Activated naive CD4-positive, alpha-beta T cell treated with anti-CD3 and anti-CD28 coated beads for 36 hours (primary cell): Measurements from ENCODE around the gene ULK4. TPM values are rescaled to one million over a fixed set of nuclear protein-coding genes. Genes with fewer than 3 reads are reported as not detected.

Experiments used
- CTCF ChIA-PET: fragments of 350-600 bp; sonication (Branson Sonifier 250); formaldehyde crosslinking; loops from one replicate; lab custom pipeline; 2021; ENCODE audit warnings: antibody characterized with exemption; lab: Charles Lee
- DNase-seq: peaks from one replicate; pipeline ENCODE4 v3.0.0-alpha.2; 2020
- H3K27ac Mint-ChIP-seq: one replicate; pipeline ENCODE4 v1.8.0; 2021; ENCODE audit warnings: mild to moderate bottlenecking, mixed read lengths
- H3K27me3 Mint-ChIP-seq: one replicate; pipeline ENCODE4 v1.8.0; 2021; ENCODE audit warnings: low read depth, mixed read lengths
- H3K36me3 Mint-ChIP-seq: one replicate; pipeline ENCODE4 v1.8.0; 2021; ENCODE audit warnings: low read depth, mixed read lengths
- H3K4me1 Mint-ChIP-seq: one replicate; pipeline ENCODE4 v1.8.0; 2021; ENCODE audit warnings: low read depth, mixed read lengths
- H3K4me3 Mint-ChIP-seq: one replicate; pipeline ENCODE4 v1.8.0; 2021; ENCODE audit warnings: mild to moderate bottlenecking, moderate library complexity, mixed read lengths
- H3K9me3 Mint-ChIP-seq: one replicate; pipeline ENCODE4 v1.8.0; 2021; ENCODE audit warnings: mixed read lengths
- intact Hi-C: fragments of 100-400 bp; cut with micrococcal nuclease; formaldehyde crosslinking; loops from one replicate; pipeline ENCODE4 v1.15.1; 2023
- total RNA-seq, 2 experiments: library from RNA; stranded (reverse); gene quantifications; one replicate each; pipeline ENCODE4 v1.2.3, GENCODE V29; 2021

The ULK4 gene
- total RNA-seq, 2 experiments from 2014 or later: 8.5 to 9.1 TPM

DNA sequence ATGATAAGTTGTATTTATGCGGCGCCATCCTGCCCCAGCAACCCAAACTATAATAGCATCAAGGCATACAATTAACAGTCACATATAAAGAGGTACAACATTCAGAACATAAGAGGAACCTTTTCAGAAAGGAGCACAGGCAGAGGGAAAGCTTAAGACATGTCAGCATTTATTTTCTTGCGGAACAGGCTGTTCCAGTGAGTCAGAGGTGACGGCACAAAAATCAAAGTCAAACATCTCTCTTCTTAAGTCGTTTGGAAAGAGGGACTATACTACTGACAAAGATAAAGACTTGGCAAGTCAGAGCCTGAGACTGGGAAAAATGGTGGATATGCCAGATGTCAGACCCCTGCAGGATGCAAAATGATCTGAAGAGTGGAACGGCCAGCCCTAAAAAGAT is 634.2 kb downstream of the ULK4 start:
- Mint-ChIP-seq H3K27ac (no peak overlapping the region), H3K27me3 (no peaks in the 10 kb centered on the region), H3K36me3 (no peaks in the 10 kb centered on the region), H3K4me1 (no peaks in the 10 kb centered on the region), H3K4me3 (no peak overlapping the region), H3K9me3 (no peaks in the 10 kb centered on the region)
- CTCF ChIA-PET: no interaction called here
- intact Hi-C loops: no loop called here
- no peak for DNase-seq

DNA sequence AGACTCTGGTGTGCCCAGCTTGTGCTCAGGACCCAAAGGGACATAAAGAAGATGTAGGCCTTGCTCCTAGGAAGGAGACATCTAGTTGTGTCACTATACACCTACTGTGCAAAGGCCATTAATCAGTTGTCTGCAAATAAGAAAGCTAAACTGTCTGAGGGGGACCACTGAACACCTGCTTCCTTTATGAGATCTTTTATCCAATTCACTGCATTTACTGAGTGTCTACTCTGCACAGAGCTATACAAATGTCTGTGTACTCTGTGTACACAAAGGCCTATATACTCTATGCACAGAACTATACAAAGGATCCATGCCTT is 637.8 kb downstream of the ULK4 start:
- intact Hi-C loops: no loop called here
- no peaks in the 10 kb centered on the region for H3K27me3 Mint-ChIP-seq
- no peaks in the 10 kb centered on the region for H3K4me1 Mint-ChIP-seq
- H3K36me3 Mint-ChIP-seq: no peaks in the 10 kb centered on the region
- CTCF ChIA-PET: interaction anchor here (0.9 kb wide), 1 partner anchor 13 kb away, joined by 3 read pairs; no protein-coding TSS in a partner anchor
- no peaks in the 10 kb centered on the region for H3K9me3 Mint-ChIP-seq
- H3K27ac Mint-ChIP-seq: no peak overlapping the region
- H3K4me3 Mint-ChIP-seq: no peak overlapping the region
- no peak for DNase-seq

DNA sequence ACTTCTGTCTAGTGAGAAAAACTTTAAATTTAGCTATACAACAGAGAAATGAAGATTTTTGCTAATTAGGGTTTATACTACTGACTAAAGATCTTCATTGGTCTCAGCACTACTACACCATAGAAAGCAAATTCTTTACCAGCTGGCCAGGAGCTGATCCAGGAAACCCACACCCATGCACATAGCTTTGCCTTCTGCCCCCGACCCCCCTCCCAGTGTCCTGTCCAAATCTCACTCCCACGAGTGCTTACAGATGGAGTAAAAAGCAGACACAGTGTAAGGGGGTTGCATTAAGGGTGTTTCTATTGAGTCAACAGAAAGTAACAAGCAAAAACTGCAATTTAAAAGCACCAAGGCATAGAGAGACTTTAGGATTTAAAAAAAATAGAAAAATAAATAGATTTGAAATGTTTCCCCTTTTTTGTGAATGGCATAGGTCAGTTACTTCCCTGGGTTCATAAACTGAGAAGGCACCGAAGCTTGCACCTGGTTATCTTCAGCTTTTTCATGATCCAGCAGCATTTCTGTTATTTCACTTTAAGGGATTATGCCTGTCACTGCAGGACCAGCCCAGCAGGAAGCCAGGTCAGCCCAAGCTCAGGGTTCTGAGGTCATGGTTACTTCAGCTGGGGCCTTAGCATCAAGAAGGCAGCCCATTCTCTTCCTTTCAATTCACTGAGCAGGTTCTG is 638.3 kb downstream of the ULK4 start:
- H3K27ac Mint-ChIP-seq: no peak overlapping the region

DNA sequence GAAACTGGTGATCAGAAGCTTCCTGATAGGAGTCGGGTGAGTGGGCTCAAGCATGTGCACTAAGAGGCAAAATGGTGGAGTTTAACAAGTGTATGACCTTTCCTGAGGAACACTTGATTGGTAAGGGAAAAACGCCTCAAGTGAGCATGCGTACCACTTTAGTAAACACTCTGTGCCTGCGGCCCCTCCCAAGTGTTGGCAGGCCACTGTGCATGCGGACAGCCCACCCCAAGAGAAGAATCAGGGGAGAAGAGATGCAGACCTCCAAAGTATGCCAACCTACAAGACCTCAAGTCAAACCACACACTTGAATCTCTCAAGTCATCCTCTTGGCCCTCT is 640.3 kb downstream of the ULK4 start:
- H3K27ac Mint-ChIP-seq: no peak overlapping the region
- CTCF ChIA-PET: no interaction called here
- DNase-seq: no peak
- H3K36me3 Mint-ChIP-seq: no peaks in the 10 kb centered on the region
- no peaks in the 10 kb centered on the region for H3K4me1 Mint-ChIP-seq
- H3K4me3 Mint-ChIP-seq: no peak overlapping the region
- H3K27me3 Mint-ChIP-seq: no peaks in the 10 kb centered on the region
- H3K9me3 Mint-ChIP-seq: no peaks in the 10 kb centered on the region
- intact Hi-C loops: no loop called here

More for the DNA sequence above, 638.3 kb downstream of the ULK4 start:
- CTCF ChIA-PET: interaction anchor here (0.9 kb wide), 1 partner anchor 13 kb away, joined by 3 read pairs; no protein-coding TSS in a partner anchor
- Mint-ChIP-seq H3K9me3 (no peaks in the 10 kb centered on the region), H3K27me3 (no peaks in the 10 kb centered on the region), H3K4me1 (no peaks in the 10 kb centered on the region), H3K36me3 (no peaks in the 10 kb centered on the region), H3K4me3 (no peak overlapping the region)
- DNase-seq: no peak
- intact Hi-C loops: no loop called here

DNA sequence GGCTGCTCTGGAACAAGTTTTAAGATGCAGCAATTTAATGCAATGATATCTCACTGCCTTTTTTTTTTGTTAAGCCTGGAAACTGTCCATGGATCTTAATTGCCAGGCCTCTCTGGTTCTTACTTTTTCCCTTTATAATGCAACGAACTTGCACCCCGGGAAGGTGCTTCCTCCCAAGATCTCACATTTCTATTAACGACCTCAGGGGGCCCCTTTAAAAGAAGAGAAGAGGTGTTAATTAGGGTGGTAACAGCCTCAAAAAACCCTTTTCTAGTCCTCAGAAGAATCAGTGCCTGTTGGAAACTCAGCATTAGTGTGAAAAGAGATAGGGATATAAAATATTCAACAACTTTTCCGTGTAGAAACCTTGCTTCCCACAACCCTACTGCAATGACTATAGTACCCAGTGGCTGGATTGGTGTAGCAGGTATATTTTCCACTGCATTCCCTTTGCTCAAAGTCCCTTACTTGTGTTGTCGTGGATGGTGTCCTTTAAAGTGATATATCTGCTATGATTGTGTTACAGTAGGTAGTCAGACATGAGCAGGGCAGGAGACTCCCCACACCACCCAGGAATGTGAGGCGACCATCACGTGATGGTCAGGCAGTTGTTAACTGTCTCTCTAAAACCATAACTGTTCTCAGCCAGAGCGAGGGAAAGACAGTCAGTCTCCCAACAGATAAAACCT is 640.8 kb downstream of the ULK4 start:
- H3K36me3 Mint-ChIP-seq: no peaks in the 10 kb centered on the region
- intact Hi-C loops: no loop called here
- H3K27ac Mint-ChIP-seq: no peak overlapping the region
- H3K4me3 Mint-ChIP-seq: no peak overlapping the region
- H3K9me3 Mint-ChIP-seq: no peaks in the 10 kb centered on the region
- H3K27me3 Mint-ChIP-seq: no peaks in the 10 kb centered on the region
- CTCF ChIA-PET: no interaction called here
- no peak for DNase-seq
- no peaks in the 10 kb centered on the region for H3K4me1 Mint-ChIP-seq

DNA sequence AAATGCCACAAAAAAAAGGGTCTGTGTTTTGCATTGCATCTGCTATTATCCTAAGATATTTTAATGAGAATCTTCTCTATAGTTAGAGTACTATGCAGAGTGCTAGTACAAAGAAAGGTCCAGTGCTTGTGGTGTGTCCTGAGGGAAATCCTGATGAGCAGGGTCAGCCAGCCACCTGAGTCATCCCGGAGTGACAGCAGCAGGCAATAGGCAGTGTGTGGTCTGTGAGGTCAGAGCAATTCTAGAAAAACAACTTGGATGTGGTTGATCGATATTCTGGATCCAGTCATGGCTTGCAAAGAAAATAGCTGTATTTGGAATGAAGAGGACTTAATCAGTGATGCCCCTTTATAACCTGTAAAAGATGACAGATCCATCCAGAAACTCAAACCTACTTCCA is 643.4 kb downstream of the ULK4 start:
- H3K27me3 Mint-ChIP-seq: no peaks in the 10 kb centered on the region
- H3K9me3 Mint-ChIP-seq: no peaks in the 10 kb centered on the region
- H3K36me3 Mint-ChIP-seq: no peaks in the 10 kb centered on the region
- DNase-seq: no peak
- H3K4me3 Mint-ChIP-seq: no peak overlapping the region
- no peak overlapping the region for H3K27ac Mint-ChIP-seq
- intact Hi-C loops: no loop called here
- CTCF ChIA-PET: no interaction called here
- no peaks in the 10 kb centered on the region for H3K4me1 Mint-ChIP-seq

DNA sequence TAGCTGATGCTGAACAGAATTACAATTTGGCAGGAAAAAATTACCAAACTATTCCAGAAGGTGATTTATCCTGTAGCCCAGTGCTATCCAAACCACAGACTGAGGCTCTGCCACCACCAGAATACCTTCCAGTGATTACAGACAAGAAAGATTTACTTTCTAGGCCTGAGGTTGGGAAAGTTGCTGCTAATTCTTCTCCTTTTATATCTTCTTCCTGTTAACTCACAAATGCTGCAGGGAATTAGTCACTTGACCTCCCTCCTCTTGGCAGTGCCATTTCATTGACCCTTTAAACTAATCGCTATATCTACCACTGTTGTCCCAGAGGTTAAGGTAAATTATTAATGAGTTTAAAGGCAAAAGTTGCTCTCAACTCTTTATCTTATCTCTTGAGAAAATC is 644.2 kb downstream of the ULK4 start:
- Mint-ChIP-seq H3K9me3 (no peaks in the 10 kb centered on the region), H3K27ac (no peak overlapping the region), H3K4me3 (no peak overlapping the region), H3K4me1 (no peaks in the 10 kb centered on the region), H3K27me3 (no peaks in the 10 kb centered on the region), H3K36me3 (no peaks in the 10 kb centered on the region)
- intact Hi-C loops: no loop called here
- CTCF ChIA-PET: no interaction called here
- DNase-seq: no peak

DNA sequence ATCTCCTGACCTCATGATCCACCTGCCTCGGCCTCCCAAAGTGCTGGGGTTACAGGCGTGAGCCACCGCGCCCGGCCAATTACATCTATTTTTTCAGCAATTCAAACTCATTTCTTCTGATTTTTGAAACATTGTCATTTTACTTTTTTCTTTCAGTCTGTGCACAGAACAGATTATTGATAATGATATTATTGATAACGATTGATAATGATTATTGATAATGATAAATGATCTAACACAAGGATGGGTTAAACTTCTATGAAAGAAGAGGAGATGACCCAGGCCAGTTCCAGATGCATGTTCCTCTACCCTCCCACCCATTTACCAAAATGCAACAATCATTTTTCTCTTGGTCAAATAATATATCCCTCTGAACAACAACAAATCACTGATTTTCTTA is 644.6 kb downstream of the ULK4 start:
- DNase-seq: no peak
- Mint-ChIP-seq H3K36me3 (no peaks in the 10 kb centered on the region), H3K9me3 (no peaks in the 10 kb centered on the region), H3K4me3 (no peak overlapping the region), H3K27ac (no peak overlapping the region), H3K27me3 (no peaks in the 10 kb centered on the region), H3K4me1 (no peaks in the 10 kb centered on the region)
- intact Hi-C loops: no loop called here
- CTCF ChIA-PET: no interaction called here

DNA sequence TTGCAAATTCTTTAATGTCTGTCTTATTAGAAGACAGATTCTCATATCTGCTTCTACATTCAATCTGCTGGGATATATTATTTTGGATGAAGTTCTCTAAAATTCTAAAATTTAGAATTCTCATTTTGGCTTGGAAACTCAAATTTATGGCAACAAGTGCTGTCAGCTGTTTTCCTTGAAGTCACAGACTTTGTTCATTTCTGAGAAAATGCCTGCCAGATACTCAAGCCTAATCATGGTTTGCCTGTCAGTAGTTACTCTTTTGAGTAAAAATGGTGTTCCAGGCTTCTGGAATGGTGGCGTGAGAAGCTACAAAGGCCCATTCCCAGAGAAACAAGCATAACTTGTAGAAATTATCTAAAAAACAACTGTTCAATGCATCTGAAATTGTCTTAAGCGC is 646.8 kb downstream of the ULK4 start:
- CTCF ChIA-PET: no interaction called here
- Mint-ChIP-seq H3K9me3 (no peaks in the 10 kb centered on the region), H3K36me3 (no peaks in the 10 kb centered on the region), H3K27ac (no peak overlapping the region), H3K4me1 (no peaks in the 10 kb centered on the region), H3K4me3 (no peak overlapping the region), H3K27me3 (no peaks in the 10 kb centered on the region)
- intact Hi-C loops: no loop called here
- DNase-seq: no peak

DNA sequence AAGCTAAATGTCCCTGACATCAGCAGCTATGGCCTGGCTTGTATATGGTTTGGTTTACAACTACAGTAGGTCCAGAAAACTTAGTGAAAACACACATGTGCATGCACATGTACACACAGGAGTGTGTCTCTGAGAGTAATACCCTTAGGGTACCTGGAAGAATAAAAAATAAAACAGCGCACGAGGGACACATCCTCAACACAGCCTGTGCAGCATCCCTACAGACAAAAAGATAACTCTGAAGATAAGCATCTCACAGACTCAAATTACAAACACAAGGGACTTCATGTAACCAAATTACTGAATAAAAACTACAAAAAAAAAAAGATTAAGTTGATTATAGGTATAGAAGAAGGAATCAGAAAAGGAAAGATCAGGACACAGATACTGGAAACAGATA is 653.8 kb downstream of the ULK4 start:
- CTCF ChIA-PET: no interaction called here
- Mint-ChIP-seq H3K36me3 (no peaks in the 10 kb centered on the region), H3K4me3 (no peak overlapping the region), H3K4me1 (no peaks in the 10 kb centered on the region), H3K9me3 (no peaks in the 10 kb centered on the region), H3K27ac (no peak overlapping the region), H3K27me3 (no peaks in the 10 kb centered on the region)
- intact Hi-C loops: no loop called here
- no peak for DNase-seq

DNA sequence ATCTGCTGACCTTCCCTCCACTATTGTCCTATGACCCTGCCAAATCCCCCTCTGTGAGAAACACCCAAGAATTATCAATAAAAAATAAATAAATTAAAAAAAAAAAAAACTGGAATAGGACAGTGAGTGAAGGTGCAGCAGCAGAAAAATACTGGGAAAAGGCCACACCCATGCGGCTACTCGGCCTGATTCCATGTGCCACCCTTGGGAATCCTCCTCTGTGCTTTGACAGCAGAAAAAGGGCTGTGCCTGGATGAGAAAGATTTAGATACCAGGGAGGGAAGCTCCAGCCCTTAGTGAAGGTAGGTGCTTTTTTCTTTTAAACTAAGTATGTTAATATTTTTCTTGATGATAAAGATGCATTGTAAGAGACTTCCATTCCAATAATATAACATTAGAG is 654.8 kb downstream of the ULK4 start:
- no peaks in the 10 kb centered on the region for H3K9me3 Mint-ChIP-seq
- CTCF ChIA-PET: no interaction called here
- H3K27ac Mint-ChIP-seq: no peak overlapping the region
- no peak overlapping the region for H3K4me3 Mint-ChIP-seq
- no peak for DNase-seq
- no peaks in the 10 kb centered on the region for H3K27me3 Mint-ChIP-seq
- no peaks in the 10 kb centered on the region for H3K36me3 Mint-ChIP-seq
- intact Hi-C loops: no loop called here
- no peaks in the 10 kb centered on the region for H3K4me1 Mint-ChIP-seq

DNA sequence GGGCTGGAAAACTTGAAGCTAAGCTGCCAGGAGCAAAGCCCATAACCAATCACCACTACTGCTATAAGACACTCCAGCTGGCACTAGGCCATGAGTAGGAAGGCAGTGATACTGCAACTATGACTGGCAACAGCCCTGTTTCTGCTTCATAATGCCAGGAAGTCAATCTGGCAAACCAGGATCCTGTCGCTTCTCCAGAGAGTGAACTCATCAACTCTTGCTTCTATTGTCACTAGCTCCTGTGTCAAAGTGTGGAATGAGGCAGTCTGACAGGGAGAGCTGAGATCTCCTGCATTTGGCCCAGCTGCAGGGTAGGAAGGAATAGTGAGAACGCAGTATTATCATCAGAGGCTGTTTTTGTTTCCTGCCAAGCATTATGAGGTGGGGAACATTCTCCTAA is 657.3 kb downstream of the ULK4 start:
- Mint-ChIP-seq H3K36me3 (no peaks in the 10 kb centered on the region), H3K9me3 (no peaks in the 10 kb centered on the region), H3K27me3 (no peaks in the 10 kb centered on the region), H3K27ac (no peak overlapping the region), H3K4me3 (no peak overlapping the region), H3K4me1 (no peaks in the 10 kb centered on the region)
- intact Hi-C loops: no loop called here
- CTCF ChIA-PET: no interaction called here
- no peak for DNase-seq

DNA sequence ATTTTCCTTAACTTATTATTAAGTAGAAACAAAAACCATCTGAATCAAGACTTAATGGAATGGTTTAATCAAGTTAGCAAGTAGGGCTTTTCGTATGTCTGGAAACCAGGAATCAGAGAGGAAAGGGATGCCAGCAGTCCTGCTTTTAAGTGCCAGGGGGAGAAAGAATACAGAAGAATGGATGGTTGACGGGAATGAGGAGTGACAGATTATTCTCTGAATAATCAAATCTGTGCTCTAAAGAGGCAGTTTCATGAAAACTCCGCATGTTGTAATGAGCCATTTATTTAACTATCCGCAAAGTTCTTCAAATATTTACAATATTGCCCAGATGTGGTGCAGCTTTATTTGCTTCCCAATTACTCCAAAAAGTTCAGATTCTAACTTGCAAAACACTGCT is 659.6 kb downstream of the ULK4 start:
- CTCF ChIA-PET: no interaction called here
- Mint-ChIP-seq H3K4me3 (no peak overlapping the region), H3K9me3 (no peaks in the 10 kb centered on the region), H3K27me3 (no peaks in the 10 kb centered on the region), H3K36me3 (no peaks in the 10 kb centered on the region), H3K4me1 (no peaks in the 10 kb centered on the region), H3K27ac (no peak overlapping the region)
- intact Hi-C loops: no loop called here
- DNase-seq: no peak
